HepG2 (cell line): ENCODE data around the gene SC5D. TPM values are rescaled to one million over a fixed set of nuclear protein-coding genes. Genes with fewer than 3 reads are reported as not detected.

Experiments
- CCDC6 ChIP-seq: sonication (generic); formaldehyde crosslinking; IDR thresholded peaks from 2 replicates; pipeline ENCODE4 v1.8.1; 2022; ENCODE audit warnings: mild to moderate bottlenecking, missing genetic modification reagents, moderate library complexity
- CENPT ChIP-seq: sonication (generic); formaldehyde crosslinking; IDR thresholded peaks from 2 replicates; pipeline ENCODE4 v1.8.0; 2022; ENCODE audit warnings: low read depth, mild to moderate bottlenecking, moderate library complexity, missing genetic modification reagents
- HDAC1 ChIP-seq: sonication (generic); formaldehyde crosslinking; IDR thresholded peaks from 2 replicates; pipeline ENCODE4 v1.5.1; 2020; ENCODE audit warnings: mild to moderate bottlenecking, missing genetic modification reagents
- ISX ChIP-seq: sonication (generic); formaldehyde crosslinking; conservative IDR thresholded peaks from 2 replicates; pipeline ENCODE4 v1.5.0; 2020; ENCODE audit warnings: missing genetic modification reagents
- KDM4B ChIP-seq: sonication (generic); formaldehyde crosslinking; IDR thresholded peaks from 2 replicates; pipeline ENCODE4 v1.4.0; 2020; ENCODE audit warnings: missing genetic modification reagents
- MAZ ChIP-seq, 2 experiments: sonication (generic) in 1 of 2; formaldehyde crosslinking in 1 of 2; IDR thresholded peaks; 2 replicates each; pipeline versions ENCODE4 v1.5.0 to v1.6.1; 2012 to 2020; ENCODE audit warnings: low read depth in 2 of 2, mild to moderate bottlenecking in 2 of 2, borderline replicate concordance in 1 of 2, improper control_type of control experiment in 1 of 2, low read length in 1 of 2, missing genetic modification reagents in 1 of 2, moderate library complexity in 1 of 2
- MEF2D ChIP-seq: sonication (generic); formaldehyde crosslinking; IDR thresholded peaks from 2 replicates; pipeline ENCODE4 v1.5.1; 2020; ENCODE audit warnings: mild to moderate bottlenecking, missing genetic modification reagents
- MZF1 ChIP-seq: sonication (generic); formaldehyde crosslinking; IDR thresholded peaks from 2 replicates; pipeline ENCODE4 v1.8.1; 2023; ENCODE audit warnings: mild to moderate bottlenecking, missing genetic modification reagents, borderline replicate concordance
- NFYC ChIP-seq: IDR thresholded peaks from 2 replicates; pipeline ENCODE4 v1.6.1; 2016; ENCODE audit warnings: missing genetic modification reagents, missing compliant biosample characterization
- SPEN ChIP-seq: sonication (generic); formaldehyde crosslinking; IDR thresholded peaks from 2 replicates; pipeline ENCODE4 v1.5.1; 2020; ENCODE audit warnings: low read depth, mild to moderate bottlenecking, missing genetic modification reagents
- ZNF12 ChIP-seq: sonication (generic); formaldehyde crosslinking; IDR thresholded peaks from 2 replicates; pipeline ENCODE4 v1.5.0; 2020; ENCODE audit warnings: missing genetic modification reagents
- ZNF333 ChIP-seq: sonication (generic); formaldehyde crosslinking; IDR thresholded peaks from 2 replicates; pipeline ENCODE4 v1.4.0; 2020; ENCODE audit warnings: mild to moderate bottlenecking, missing genetic modification reagents, borderline replicate concordance
- ZNF501 ChIP-seq: sonication (generic); formaldehyde crosslinking; IDR thresholded peaks from 2 replicates; pipeline ENCODE4 v1.5.1; 2020; ENCODE audit warnings: mild to moderate bottlenecking, moderate library complexity, missing genetic modification reagents
- ZNF780A ChIP-seq: sonication (generic); formaldehyde crosslinking; IDR thresholded peaks from 2 replicates; pipeline ENCODE4 v1.8.0; 2022; ENCODE audit warnings: mild to moderate bottlenecking, missing genetic modification reagents, moderate library complexity
- ZNF816 ChIP-seq: sonication (generic); formaldehyde crosslinking; IDR thresholded peaks from 2 replicates; pipeline ENCODE4 v1.8.0; 2022; ENCODE audit warnings: missing genetic modification reagents, mild to moderate bottlenecking, borderline replicate concordance
- ZNF878 ChIP-seq: sonication (generic); formaldehyde crosslinking; IDR thresholded peaks from 2 replicates; pipeline ENCODE4 v1.8.1; 2023; ENCODE audit warnings: mild to moderate bottlenecking, missing genetic modification reagents, moderate library complexity
- ZSCAN22 ChIP-seq: sonication (generic); formaldehyde crosslinking; IDR thresholded peaks from 2 replicates; pipeline ENCODE4 v1.4.0; 2020; ENCODE audit warnings: mild to moderate bottlenecking, missing genetic modification reagents
- ZSCAN25 ChIP-seq: sonication (generic); formaldehyde crosslinking; IDR thresholded peaks from 2 replicates; pipeline ENCODE4 v1.8.0; 2022; ENCODE audit warnings: mild to moderate bottlenecking, missing genetic modification reagents
- ZSCAN31 ChIP-seq: sonication (generic); formaldehyde crosslinking; IDR thresholded peaks from 2 replicates; pipeline ENCODE4 v1.5.0; 2020; ENCODE audit warnings: low read depth, mild to moderate bottlenecking, missing genetic modification reagents
- polyA plus RNA-seq, 8 experiments: library from polyadenylated mRNA; depleted of rRNA in 3 of 8; stranded (reverse) in 7 of 8; unstranded in 1 of 8; fragments of >200 nt; fragmentation: Illumina TruSeq in 4 of 8; extraction: Trizol in 4 of 8; gene quantifications; 2 replicates each; pipeline versions ENCODE4 v1.2.1 to v1.2.3, GENCODE V29; 2011 to 2016; ENCODE audit warnings: low read depth in 4 of 8, missing spikeins in 1 of 8, mixed read lengths in 1 of 8; ENCODE audit not compliant: insufficient read depth in 1 of 8
- total RNA-seq, 5 experiments: library from RNA; depleted of rRNA; stranded (reverse); fragments of >200 nt; fragmentation: Illumina TruSeq; extraction: Trizol; gene quantifications; 2 replicates each; pipeline ENCODE4 v1.2.3, GENCODE V29; 2016; ENCODE audit warnings: low read depth in 1 of 5
- TF ChIP-seq, protein P1 (sequence below): IDR thresholded peaks from 2 replicates; pipeline ENCODE4 v1.6.1; 2012; ENCODE audit warnings: low read depth, low read length, improper control_type of control experiment
- TF ChIP-seq, protein P2 (sequence below): sonication (generic); formaldehyde crosslinking; IDR thresholded peaks from 2 replicates; pipeline ENCODE4 v1.5.0; 2020; ENCODE audit warnings: missing genetic modification reagents
- TF ChIP-seq, protein P3 (sequence below): sonication (generic); formaldehyde crosslinking; IDR thresholded peaks from 2 replicates; pipeline ENCODE4 v1.8.0; 2022; ENCODE audit warnings: mild to moderate bottlenecking, missing genetic modification reagents
- TF ChIP-seq, protein P4 (sequence below): sonication (generic); formaldehyde crosslinking; IDR thresholded peaks from 2 replicates; pipeline ENCODE4 v1.4.0; 2020; ENCODE audit warnings: low read depth, mild to moderate bottlenecking, missing genetic modification reagents
- TF ChIP-seq, protein P5 (sequence below): IDR thresholded peaks from 2 replicates; pipeline ENCODE4 v1.6.1; 2016; ENCODE audit warnings: missing genetic modification reagents, missing compliant biosample characterization

The SC5D gene
- total and polyA plus RNA-seq, 2 of the 13 experiments (the other 11 are each of a cell fraction or from before 2014, with no cell fraction given): 84.4 to 155 TPM

DNA sequence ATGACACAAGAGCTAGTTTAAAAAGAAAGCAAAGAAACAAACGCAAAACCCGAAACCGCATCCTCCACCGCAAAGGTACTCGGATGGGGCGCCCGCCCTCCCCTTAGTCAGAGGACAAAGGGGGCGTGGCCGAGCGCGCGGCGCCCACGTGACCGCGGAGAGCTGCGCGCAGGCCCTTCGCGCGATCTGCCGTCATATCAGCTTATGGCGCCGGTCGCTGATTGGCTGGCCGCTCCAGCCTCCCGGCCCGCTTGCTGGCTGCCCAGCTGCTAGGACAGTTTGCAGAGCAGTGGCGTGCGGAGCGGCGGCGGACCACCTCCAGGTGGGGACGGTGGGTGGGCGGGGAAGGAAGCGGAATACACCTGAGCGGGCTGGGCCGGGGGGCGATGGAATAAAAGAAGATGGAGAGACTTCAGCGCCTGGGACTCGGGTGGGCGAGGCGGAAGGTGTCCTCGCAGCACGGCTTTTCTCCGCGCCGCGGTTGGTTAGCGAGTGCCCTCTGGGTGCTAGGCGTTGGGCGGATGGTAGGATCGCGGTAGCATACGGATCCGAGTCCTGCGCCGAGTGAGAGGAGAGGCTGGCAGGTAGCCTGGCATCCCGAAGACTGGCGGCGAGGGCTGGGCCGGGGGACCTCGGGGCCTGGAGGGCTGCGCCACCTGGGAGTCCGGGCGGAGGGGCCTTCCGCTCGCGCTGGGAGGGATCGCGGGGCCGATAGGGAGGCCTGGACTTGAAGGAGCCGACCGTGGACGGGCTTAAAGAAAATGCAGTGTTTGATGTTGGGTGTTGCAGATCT lies at the start of gene SC5D (continued):
- TF ChIP-seq, protein P1, sequence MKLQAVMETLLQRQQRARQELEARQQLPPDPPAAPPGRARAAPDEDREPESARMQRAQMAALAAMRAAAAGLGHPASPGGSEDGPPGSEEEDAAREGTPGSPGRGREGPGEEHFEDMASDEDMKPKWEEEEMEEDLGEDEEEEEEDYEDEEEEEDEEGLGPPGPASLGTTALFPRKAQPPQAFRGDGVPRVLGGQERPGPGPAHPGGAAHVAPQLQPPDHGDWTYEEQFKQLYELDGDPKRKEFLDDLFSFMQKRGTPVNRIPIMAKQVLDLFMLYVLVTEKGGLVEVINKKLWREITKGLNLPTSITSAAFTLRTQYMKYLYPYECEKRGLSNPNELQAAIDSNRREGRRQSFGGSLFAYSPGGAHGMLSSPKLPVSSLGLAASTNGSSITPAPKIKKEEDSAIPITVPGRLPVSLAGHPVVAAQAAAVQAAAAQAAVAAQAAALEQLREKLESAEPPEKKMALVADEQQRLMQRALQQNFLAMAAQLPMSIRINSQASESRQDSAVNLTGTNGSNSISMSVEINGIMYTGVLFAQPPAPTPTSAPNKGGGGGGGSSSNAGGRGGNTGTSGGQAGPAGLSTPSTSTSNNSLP: 0 out of 2 replicates have a peak, but pooled peaks have one; percentile 20
- TF ChIP-seq MEF2D (CRISPR knock-in tag) (peak; percentile 83), KDM4B (CRISPR knock-in tag) (peak; percentile 41; the same call in 1 of the 2 replicates), SPEN (CRISPR knock-in tag) (peak; percentile 83), MAZ (IDR thresholded peaks at IDR 0.05; ENCODE audit: borderline replicate concordance, low read depth, low read length) (peak; percentile 29; the same call in 1 of the 2 replicates), MAZ (CRISPR knock-in tag; IDR thresholded peaks at IDR 0.05; ENCODE audit: low read depth) (peak; percentile 70; the same call in 1 of the 2 replicates), CCDC6 (CRISPR knock-in tag) (no peak), NFYC (CRISPR knock-in tag) (peak; percentile 91), ZSCAN25 (CRISPR knock-in tag) (peak; percentile 97), ZNF501 (peak; percentile 93), ISX (CRISPR knock-in tag) (no peak), ZNF816 (CRISPR knock-in tag) (peak; percentile 43; the same call in 1 of the 2 replicates), MZF1 (CRISPR knock-in tag) (0 out of 2 replicates have a peak, but pooled peaks have one; percentile 33), CENPT (CRISPR knock-in tag) (no peak), HDAC1 (CRISPR knock-in tag) (peak; percentile 91), ZSCAN31 (peak; percentile 84), ZNF12 (CRISPR knock-in tag) (peak; percentile 15; the same call in 1 of the 2 replicates), ZSCAN22 (no peak), ZNF333 (CRISPR knock-in tag) (peak; percentile 45; the same call in 1 of the 2 replicates), ZNF780A (CRISPR knock-in tag) (0 out of 2 replicates have a peak, but pooled peaks have one; percentile 14), ZNF878 (CRISPR knock-in tag) (peak; percentile 63; the same call in 1 of the 2 replicates)
- TF ChIP-seq, protein P2, sequence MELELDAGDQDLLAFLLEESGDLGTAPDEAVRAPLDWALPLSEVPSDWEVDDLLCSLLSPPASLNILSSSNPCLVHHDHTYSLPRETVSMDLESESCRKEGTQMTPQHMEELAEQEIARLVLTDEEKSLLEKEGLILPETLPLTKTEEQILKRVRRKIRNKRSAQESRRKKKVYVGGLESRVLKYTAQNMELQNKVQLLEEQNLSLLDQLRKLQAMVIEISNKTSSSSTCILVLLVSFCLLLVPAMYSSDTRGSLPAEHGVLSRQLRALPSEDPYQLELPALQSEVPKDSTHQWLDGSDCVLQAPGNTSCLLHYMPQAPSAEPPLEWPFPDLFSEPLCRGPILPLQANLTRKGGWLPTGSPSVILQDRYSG: no peak
- TF ChIP-seq, protein P3, sequence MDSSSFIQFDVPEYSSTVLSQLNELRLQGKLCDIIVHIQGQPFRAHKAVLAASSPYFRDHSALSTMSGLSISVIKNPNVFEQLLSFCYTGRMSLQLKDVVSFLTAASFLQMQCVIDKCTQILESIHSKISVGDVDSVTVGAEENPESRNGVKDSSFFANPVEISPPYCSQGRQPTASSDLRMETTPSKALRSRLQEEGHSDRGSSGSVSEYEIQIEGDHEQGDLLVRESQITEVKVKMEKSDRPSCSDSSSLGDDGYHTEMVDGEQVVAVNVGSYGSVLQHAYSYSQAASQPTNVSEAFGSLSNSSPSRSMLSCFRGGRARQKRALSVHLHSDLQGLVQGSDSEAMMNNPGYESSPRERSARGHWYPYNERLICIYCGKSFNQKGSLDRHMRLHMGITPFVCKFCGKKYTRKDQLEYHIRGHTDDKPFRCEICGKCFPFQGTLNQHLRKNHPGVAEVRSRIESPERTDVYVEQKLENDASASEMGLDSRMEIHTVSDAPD (CRISPR knock-in tag): no peak
- TF ChIP-seq, protein P4, sequence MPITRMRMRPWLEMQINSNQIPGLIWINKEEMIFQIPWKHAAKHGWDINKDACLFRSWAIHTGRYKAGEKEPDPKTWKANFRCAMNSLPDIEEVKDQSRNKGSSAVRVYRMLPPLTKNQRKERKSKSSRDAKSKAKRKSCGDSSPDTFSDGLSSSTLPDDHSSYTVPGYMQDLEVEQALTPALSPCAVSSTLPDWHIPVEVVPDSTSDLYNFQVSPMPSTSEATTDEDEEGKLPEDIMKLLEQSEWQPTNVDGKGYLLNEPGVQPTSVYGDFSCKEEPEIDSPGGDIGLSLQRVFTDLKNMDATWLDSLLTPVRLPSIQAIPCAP (CRISPR knock-in tag): no peak
- TF ChIP-seq, protein P5, sequence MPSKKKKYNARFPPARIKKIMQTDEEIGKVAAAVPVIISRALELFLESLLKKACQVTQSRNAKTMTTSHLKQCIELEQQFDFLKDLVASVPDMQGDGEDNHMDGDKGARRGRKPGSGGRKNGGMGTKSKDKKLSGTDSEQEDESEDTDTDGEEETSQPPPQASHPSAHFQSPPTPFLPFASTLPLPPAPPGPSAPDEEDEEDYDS: peak; percentile 96
